Stomach (tissue), 4 donors: ENCODE results near the gene NUBPL.

Experiments used
- EP300 ChIP-seq: sonication (generic); formaldehyde crosslinking; IDR thresholded peaks from one replicate; pipeline ENCODE4 v1.6.1; 2017; ENCODE audit warnings: antibody characterized with exemption
- POLR2A ChIP-seq, 4 donors: fragments of 450-650 bp; IDR thresholded peaks; one replicate each; pipeline ENCODE4 v1.6.1; 2016; ENCODE audit warnings: antibody characterized with exemption in 4 of 4, control low read depth in 2 of 4, mild to moderate bottlenecking in 1 of 4, moderate library complexity in 1 of 4
- POLR2AphosphoS5 ChIP-seq, 3 donors: sonication (generic); formaldehyde crosslinking; IDR thresholded peaks; one replicate each; pipeline ENCODE4 v1.6.1; 2016; ENCODE audit warnings: antibody characterized with exemption in 3 of 3
- TF ChIP-seq, protein P1 (sequence below), 7 experiments: fragments of 450-650 bp in 4 of 7; fragments of 200-600 bp in 3 of 7; sonication (generic) in 3 of 7; IDR thresholded peaks; one replicate each; pipeline ENCODE4 v1.5.1; 2016 to 2019; ENCODE audit warnings: antibody characterized with exemption in 7 of 7, control low read depth in 2 of 7, mild to moderate bottlenecking in 1 of 7

DNA sequence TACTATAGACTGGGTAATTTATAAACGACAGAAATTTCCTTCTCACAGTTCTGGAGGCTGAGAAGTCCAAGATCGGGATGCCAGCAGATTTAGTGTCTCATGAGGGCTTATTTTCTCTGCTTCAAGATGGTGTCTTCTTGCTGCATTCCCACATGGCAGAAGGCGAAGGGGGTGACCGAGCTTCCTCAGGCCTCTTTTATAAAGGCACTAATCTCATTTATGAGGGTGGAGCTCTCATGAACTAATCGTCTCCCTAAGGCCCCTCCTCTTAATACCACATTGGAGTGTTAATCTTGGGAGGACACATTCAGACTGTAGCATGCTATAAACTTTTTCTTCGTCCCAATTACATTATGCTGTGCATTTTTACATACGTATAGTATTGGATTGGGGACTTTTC is 315.5 kb downstream of the NUBPL start:
- TF ChIP-seq, protein P1, sequence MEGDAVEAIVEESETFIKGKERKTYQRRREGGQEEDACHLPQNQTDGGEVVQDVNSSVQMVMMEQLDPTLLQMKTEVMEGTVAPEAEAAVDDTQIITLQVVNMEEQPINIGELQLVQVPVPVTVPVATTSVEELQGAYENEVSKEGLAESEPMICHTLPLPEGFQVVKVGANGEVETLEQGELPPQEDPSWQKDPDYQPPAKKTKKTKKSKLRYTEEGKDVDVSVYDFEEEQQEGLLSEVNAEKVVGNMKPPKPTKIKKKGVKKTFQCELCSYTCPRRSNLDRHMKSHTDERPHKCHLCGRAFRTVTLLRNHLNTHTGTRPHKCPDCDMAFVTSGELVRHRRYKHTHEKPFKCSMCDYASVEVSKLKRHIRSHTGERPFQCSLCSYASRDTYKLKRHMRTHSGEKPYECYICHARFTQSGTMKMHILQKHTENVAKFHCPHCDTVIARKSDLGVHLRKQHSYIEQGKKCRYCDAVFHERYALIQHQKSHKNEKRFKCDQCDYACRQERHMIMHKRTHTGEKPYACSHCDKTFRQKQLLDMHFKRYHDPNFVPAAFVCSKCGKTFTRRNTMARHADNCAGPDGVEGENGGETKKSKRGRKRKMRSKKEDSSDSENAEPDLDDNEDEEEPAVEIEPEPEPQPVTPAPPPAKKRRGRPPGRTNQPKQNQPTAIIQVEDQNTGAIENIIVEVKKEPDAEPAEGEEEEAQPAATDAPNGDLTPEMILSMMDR (IDR thresholded peaks at IDR 0.05), result no peak
- TF ChIP-seq EP300, result no peak
- no peak for TF ChIP-seq POLR2A (IDR thresholded peaks at IDR 0.05)
- no peak for TF ChIP-seq POLR2AphosphoS5 (IDR thresholded peaks at IDR 0.05)
